Stimulated activated effector memory CD8-positive, alpha-beta T cell treated with anti-CD3 and anti-CD28 coated beads, Interleukin-12 subunit alpha, Interleukin-12 subunit beta, amount 100 ng/mL, for 72 hours (primary cell): ENCODE measurements around the gene SDHB.

ENCODE experiments used
- ATAC-seq: fragments of 150-1000 bp; cut with Tn5 transposase; 2 replicates; pipeline ENCODE4 v1.10.0; 2021
- DNase-seq, 2 donors: peaks; one replicate each; pipeline ENCODE4 v3.0.0; 2021 to 2022; ENCODE audit warnings: low spot score in 2 of 2
- H3K27ac Mint-ChIP-seq: one replicate; pipeline ENCODE4 v1.8.0; 2022; ENCODE audit warnings: mild to moderate bottlenecking, mixed read lengths
- H3K36me3 Mint-ChIP-seq: one replicate; pipeline ENCODE4 v1.8.0; 2022; ENCODE audit warnings: mild to moderate bottlenecking, mixed read lengths
- H3K4me1 Mint-ChIP-seq: one replicate; pipeline ENCODE4 v1.8.0; 2022; ENCODE audit warnings: mixed read lengths
- H3K4me3 Mint-ChIP-seq: one replicate; pipeline ENCODE4 v1.8.0; 2022; ENCODE audit warnings: mild to moderate bottlenecking, mixed read lengths
- H3K9me3 Mint-ChIP-seq: one replicate; pipeline ENCODE4 v1.8.0; 2022; ENCODE audit warnings: mixed read lengths

The SDHB gene

GRCh38 chr1:17014671-17015567 is 38.9 kb downstream of the SDHB start:
- Mint-ChIP-seq H3K9me3 (no peaks in the 10 kb centered on the region), H3K4me1 (peaks cover 31% of the 10 kb centered on the region), H3K27ac (no peak overlapping the region), H3K4me3 (no peak overlapping the region), H3K36me3 (peaks cover 31% of the 10 kb centered on the region)
- no peak for ATAC-seq
- DNase-seq, result no peak

GRCh38 chr1:17013491-17014320 is 40.1 kb downstream of the SDHB start:
- Mint-ChIP-seq H3K27ac (no peak overlapping the region), H3K36me3 (peaks cover 19% of the 10 kb centered on the region), H3K4me1 (peaks cover 28% of the 10 kb centered on the region), H3K9me3 (no peaks in the 10 kb centered on the region), H3K4me3 (no peak overlapping the region)
- ATAC-seq (no peak), DNase-seq (no peak)

- Mint-ChIP-seq H3K27ac (no peak overlapping the region), H3K4me1 (peaks cover 29% of the 10 kb centered on the region), H3K4me3 (peak overlapping the region; percentile 79), H3K36me3 (peaks cover 12% of the 10 kb centered on the region), H3K9me3 (no peaks in the 10 kb centered on the region)
- no peak for DNase-seq
- no peak for ATAC-seq
These were observed 40.9 kb downstream of the SDHB start for GRCh38 chr1:17012775-17013490.

- Mint-ChIP-seq H3K4me1 (peaks cover 29% of the 10 kb centered on the region), H3K36me3 (no peaks in the 10 kb centered on the region), H3K9me3 (no peaks in the 10 kb centered on the region), H3K27ac (peak within 1 kb of the TSS; percentile 67), H3K4me3 (peak within 1 kb of the TSS; percentile 79)
- DNase-seq (peak; percentile 76 to 89), ATAC-seq (peak; percentile 99)
These were observed 42.2 kb downstream of the SDHB start, which contains the start of gene ATP13A2 for GRCh38 chr1:17011439-17012307. ATP13A2 (minus strand) TSS chr1:17011928; CDS start chr1:17011738, 190 bp downstream.

DNA sequence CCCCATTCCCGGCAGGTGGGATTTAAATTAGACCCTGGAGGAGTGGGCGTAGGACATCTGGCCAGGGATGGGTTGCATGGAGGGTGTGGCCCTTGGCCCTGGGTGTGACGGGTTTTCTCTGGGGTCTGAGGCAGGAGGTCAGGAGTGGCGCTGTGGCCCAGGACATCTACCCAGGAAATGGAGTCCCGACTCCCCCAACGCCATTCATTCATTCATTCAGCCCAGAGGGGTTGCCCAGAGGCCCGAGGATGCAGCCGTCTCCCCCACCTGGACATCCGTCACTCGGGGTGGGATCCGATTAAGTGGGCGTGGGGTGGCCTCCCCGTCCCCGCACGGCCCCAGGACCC is 42.8 kb downstream of the SDHB start:
- peaks cover 29% of the 10 kb centered on the region for H3K4me1 Mint-ChIP-seq
- DNase-seq (peak in 1 of 2 donors; percentile 54), ATAC-seq (no peak)
- H3K27ac Mint-ChIP-seq, result peak overlapping the region; percentile 67
- H3K9me3 Mint-ChIP-seq, result no peaks in the 10 kb centered on the region
- peak overlapping the region; percentile 79 for H3K4me3 Mint-ChIP-seq
- H3K36me3 Mint-ChIP-seq, result no peaks in the 10 kb centered on the region

- ATAC-seq, result no peak
- Mint-ChIP-seq H3K36me3 (no peaks in the 10 kb centered on the region), H3K9me3 (no peaks in the 10 kb centered on the region), H3K4me3 (peak overlapping the region; percentile 79), H3K27ac (no peak overlapping the region), H3K4me1 (peaks cover 29% of the 10 kb centered on the region)
- DNase-seq, result no peak
These were observed 44.1 kb downstream of the SDHB start for GRCh38 chr1:17009706-17010105.

GRCh38 chr1:17008208-17008855 is 45.5 kb downstream of the SDHB start:
- Mint-ChIP-seq H3K4me3 (no peak overlapping the region), H3K27ac (no peak overlapping the region), H3K4me1 (peaks cover 29% of the 10 kb centered on the region), H3K36me3 (peaks cover 12% of the 10 kb centered on the region), H3K9me3 (no peaks in the 10 kb centered on the region)
- DNase-seq (no peak), ATAC-seq (no peak)

DNA sequence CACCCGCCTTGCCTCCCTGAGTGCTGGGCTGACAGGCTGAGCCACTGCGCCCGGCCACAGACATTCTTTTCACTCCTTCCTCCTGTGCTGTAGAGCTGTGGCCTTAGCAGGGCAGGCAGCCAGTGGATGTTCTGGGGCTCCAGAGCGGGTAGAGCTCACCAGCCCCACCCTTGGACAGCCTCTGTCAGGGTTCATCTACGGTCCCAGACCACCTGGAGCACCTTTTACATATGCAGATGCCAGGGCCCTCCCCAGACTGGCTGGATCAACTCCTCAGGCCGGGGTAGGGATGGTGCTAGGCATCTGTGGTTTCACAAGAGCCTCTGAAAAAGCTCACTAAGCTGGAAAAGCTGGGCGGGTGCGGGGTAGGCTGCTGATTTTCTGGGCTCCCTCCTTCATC is 46.7 kb downstream of the SDHB start:
- no peak for ATAC-seq
- Mint-ChIP-seq H3K36me3 (peaks cover 12% of the 10 kb centered on the region), H3K4me3 (no peak overlapping the region), H3K27ac (peak overlapping the region; percentile 56), H3K4me1 (peaks cover 21% of the 10 kb centered on the region), H3K9me3 (no peaks in the 10 kb centered on the region)
- DNase-seq, result no peak

- Mint-ChIP-seq H3K36me3 (peaks cover 27% of the 10 kb centered on the region), H3K4me1 (peaks cover 10% of the 10 kb centered on the region)
- ATAC-seq, result no peak
These were observed 48.5 kb downstream of the SDHB start for GRCh38 chr1:17005365-17005740.

DNA sequence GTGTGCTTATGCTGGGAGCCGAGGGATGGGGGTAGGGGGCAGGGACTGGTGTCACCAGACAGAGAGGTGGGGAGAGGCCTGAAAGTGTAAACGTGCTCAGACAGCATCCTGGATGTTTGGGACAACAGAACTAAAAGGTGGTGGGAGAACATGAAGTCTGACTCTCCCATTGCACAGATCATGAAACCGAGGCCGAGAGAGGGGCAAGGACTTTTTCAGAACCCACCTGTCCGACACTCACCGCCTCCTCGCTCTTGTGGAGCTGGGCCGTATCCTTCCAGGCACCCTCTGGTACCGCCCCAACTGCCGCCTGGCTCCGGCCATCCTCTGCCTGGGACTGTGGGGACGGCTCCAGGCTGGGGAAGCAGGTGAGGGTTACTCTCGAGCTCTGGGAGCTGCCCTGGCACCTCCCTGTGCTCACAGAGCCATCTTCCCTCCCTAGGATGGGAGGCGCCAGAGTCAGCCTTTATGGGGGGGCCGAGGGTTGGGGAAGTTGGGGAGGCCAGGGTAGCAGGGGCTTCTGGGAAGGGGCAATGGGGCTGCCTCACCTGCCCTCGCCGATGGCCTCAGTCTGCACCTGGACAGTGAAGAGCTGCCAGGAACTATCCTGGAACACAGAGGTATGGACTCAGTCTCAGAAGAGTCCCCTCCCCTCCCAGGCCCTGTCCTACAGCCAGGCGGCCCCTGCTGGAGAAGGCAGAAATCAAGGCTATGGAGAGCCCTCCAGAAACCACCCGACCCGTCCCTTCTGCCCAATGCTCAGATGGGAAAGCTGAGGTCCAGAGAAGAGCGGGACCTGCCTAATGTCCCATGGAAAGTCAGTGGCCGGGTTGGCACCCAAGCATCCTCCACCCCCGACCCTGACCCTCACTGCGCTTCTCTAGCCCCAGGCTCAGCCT is 49.1 kb downstream of the SDHB start:
- ATAC-seq (no peak), DNase-seq (no peak)
- Mint-ChIP-seq H3K27ac (peak overlapping the region; percentile 74), H3K4me3 (no peak overlapping the region), H3K4me1 (peaks cover 5% of the 10 kb centered on the region), H3K9me3 (no peaks in the 10 kb centered on the region), H3K36me3 (peaks cover 31% of the 10 kb centered on the region)

More at GRCh38 chr1:17005365-17005740, 48.5 kb downstream of the SDHB start:
- DNase-seq, result no peak
- Mint-ChIP-seq H3K4me3 (no peak overlapping the region), H3K9me3 (no peaks in the 10 kb centered on the region), H3K27ac (no peak overlapping the region)

GRCh38 chr1:17002524-17002902 is 51.3 kb downstream of the SDHB start:
- H3K4me3 Mint-ChIP-seq, result no peak overlapping the region
- no peaks in the 10 kb centered on the region for H3K4me1 Mint-ChIP-seq
- DNase-seq, result no peak
- H3K36me3 Mint-ChIP-seq, result peaks cover 52% of the 10 kb centered on the region
- no peak overlapping the region for H3K27ac Mint-ChIP-seq
- ATAC-seq, result no peak
- no peaks in the 10 kb centered on the region for H3K9me3 Mint-ChIP-seq

GRCh38 chr1:17001760-17002523 is 51.9 kb downstream of the SDHB start:
- no peaks in the 10 kb centered on the region for H3K4me1 Mint-ChIP-seq
- H3K36me3 Mint-ChIP-seq, result peaks cover 58% of the 10 kb centered on the region
- no peaks in the 10 kb centered on the region for H3K9me3 Mint-ChIP-seq
- ATAC-seq (no peak), DNase-seq (no peak)
- H3K4me3 Mint-ChIP-seq, result no peak overlapping the region
- no peak overlapping the region for H3K27ac Mint-ChIP-seq

- Mint-ChIP-seq H3K4me3 (no peak overlapping the region), H3K9me3 (no peaks in the 10 kb centered on the region), H3K27ac (no peak overlapping the region), H3K4me1 (no peaks in the 10 kb centered on the region), H3K36me3 (peaks cover 74% of the 10 kb centered on the region)
- DNase-seq (no peak), ATAC-seq (no peak)
These were observed 54.0 kb downstream of the SDHB start for GRCh38 chr1:16999863-17000262.
